Sciatic nerve (tissue), 2 donors: ENCODE data around the gene SYNPO2. TPM values are rescaled to one million over a fixed set of nuclear protein-coding genes. Genes with fewer than 3 reads are reported as not detected.

Experiments
- ATAC-seq: fragments of 200-7000 bp; cut with Tn5 transposase; one replicate; pipeline ENCODE4 v1.9.1; 2020; ENCODE audit warnings: mild to moderate bottlenecking, moderate library complexity
- DNase-seq: peaks from one replicate; pipeline ENCODE4 v3.0.0-alpha.2; 2020; ENCODE audit warnings: low spot score
- intact Hi-C: fragments of 100-400 bp; cut with DNase I; formaldehyde crosslinking; loops from one replicate; pipeline ENCODE4 v1.14.2; 2022
- total RNA-seq: library from RNA; stranded (reverse); fragmentation: NEBNext Ultra II Directional; extraction: Animal tissue kit (Norgen Biotek cat#: 25700); gene quantifications from one replicate; pipeline ENCODE4 v1.2.1, GENCODE V29; 2021
- donor health status: DM: no; HTN: no; CAD: no.
- donor health status: DM: no; HTN: no; CAD: no.

Gene SYNPO2
- total RNA-seq = 113 TPM

DNA sequence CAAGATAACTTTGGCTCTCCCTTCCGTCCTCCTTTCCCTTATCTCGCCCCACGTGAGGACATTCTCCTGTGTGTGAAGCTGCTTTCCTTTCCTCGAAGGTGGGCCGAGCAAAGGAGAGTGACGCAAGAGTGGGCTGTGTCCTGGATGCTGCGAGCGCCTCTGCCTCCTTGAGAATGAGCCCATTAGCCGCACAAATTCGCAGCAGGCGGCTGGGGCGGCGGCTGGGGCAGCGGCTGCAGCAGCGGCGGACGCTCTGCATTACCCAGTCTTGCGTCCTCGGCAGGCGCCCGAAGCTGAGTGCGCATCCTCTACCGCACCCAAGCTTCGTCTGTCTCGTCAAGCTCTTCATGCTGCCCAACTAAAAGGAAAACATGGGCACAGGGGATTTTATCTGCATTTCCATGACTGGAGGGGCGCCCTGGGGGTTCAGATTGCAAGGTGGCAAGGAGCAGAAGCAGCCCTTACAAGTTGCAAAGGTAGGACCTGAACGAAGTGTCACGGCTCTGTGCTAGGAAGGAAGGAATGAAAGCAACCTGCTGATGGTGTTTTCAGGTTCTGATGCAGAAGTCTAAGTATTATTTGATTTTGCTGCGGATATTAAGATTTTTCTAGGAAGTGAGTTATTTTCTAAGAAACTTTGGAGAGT lies at the start of gene SYNPO2:
SYNPO2 (plus strand) TSS at position 189 of the 646 bp plus-strand sequence; CDS start at position 372, 183 bp downstream.
- peak; percentile 88 for DNase-seq
- peak; percentile 97 for ATAC-seq
- intact Hi-C loops = loop anchor here (5.0 to 10.0 kb wide), 2 partner anchors 114 to 404 kb away; no protein-coding TSS in a partner anchor

DNA sequence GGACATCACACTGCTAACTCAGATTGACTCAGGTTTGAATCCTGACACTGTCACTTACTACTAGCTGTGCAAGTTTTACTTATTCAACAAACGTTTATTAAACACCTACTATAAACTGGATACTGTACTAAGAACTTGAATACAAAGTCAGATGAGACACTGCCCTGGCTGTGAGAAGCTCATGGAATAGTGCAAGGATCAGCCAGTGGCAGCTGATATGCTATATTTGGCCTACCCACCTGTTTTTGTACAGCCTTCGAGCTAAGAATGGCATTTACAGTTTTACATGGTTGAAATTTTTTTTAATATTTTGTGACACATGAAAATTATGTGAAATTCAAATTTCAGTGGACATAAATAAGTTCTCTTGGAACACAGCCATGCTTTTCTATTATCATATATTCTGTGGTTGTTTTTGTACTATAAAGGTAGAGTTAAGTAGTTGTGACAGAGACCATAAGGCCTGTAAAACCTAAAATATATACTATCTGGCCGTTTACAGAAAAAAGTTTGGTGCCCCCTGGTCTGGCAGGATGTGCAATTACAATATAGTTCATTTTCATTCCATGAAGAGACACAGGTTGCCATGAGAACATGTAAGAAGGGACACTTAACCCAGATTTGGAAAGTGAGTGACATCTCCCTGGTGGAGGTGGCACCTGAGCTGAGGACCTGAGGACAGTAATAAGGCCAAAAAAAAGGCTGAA lies 49.3 kb upstream of the SYNPO2 start:
- ATAC-seq (no peak), DNase-seq (no peak)
- intact Hi-C loops = no loop called here

GRCh38 chr4:118842055-118842454 lies 46.6 kb upstream of the SYNPO2 start:
- no peak for DNase-seq
- intact Hi-C loops = no loop called here
- ATAC-seq = no peak

DNA sequence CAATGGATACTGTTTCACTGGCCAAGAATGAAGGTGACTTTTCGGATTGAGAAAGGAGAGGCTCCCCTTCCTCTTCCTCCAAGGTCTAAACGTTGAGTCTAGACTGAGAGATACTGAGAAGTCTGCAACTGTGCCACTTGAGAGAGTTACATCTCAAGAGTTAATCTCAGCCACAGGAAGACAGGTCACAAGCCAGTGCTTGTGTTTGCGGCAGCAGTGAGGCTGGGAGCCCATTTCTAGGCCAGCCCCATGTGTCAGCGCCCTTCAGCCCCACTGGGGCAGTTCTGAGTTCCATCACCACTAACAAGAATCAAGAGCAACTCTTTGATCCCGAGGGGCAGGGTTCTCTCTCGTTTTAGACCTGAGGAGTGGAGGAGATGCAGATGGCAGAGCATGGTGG lies 45.4 kb upstream of the SYNPO2 start:
- intact Hi-C loops = no loop called here
- no peak for ATAC-seq
- DNase-seq = no peak

GRCh38 chr4:118845552-118846050 lies 43.1 kb upstream of the SYNPO2 start:
- intact Hi-C loops = no loop called here
- no peak for DNase-seq
- ATAC-seq = no peak

DNA sequence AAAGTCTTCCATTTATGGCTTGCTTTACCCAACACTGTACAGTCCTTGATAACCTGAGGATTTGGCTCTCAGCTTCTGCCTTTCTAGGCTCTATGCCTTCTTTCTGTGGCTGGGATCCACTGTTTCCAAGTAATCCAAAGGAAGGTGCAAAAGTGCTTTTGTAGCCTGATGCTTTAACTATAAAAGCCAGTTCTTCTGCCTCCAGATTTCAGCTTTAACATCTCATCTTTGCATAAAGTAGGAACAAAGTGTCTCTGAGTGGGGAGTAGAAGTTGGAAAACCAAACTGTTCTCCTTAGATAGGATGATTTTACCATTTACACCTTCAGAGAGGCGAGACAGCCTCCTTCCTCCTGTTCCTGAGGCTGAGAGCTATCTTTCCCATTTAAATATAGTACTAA lies 41.7 kb upstream of the SYNPO2 start:
- DNase-seq = no peak

GRCh38 chr4:118848242-118848641 lies 40.4 kb upstream of the SYNPO2 start:
- ATAC-seq (no peak), DNase-seq (no peak)
- intact Hi-C loops = no loop called here

More for the DNA sequence above, 41.7 kb upstream of the SYNPO2 start:
- no peak for ATAC-seq
- intact Hi-C loops = no loop called here

DNA sequence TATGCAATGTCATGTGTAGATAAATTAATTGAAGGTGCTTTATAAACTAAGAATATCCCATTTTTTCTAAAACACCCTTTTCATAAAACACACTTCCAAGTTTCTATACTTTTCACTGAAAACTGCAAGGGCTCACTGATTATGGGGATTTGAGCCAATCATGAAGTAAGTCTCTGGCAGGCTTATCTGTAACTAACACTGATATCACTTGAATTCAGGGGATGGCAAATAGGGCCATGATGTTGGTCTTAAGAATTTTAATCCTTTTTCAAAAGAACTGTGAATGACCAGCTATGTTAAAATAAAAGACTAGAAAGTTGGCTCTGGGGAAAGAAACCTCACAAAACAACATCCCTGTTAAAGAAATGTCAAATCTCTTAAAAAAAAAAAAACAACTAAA lies 39.8 kb upstream of the SYNPO2 start:
- DNase-seq (no peak), ATAC-seq (no peak)
- intact Hi-C loops = no loop called here

DNA sequence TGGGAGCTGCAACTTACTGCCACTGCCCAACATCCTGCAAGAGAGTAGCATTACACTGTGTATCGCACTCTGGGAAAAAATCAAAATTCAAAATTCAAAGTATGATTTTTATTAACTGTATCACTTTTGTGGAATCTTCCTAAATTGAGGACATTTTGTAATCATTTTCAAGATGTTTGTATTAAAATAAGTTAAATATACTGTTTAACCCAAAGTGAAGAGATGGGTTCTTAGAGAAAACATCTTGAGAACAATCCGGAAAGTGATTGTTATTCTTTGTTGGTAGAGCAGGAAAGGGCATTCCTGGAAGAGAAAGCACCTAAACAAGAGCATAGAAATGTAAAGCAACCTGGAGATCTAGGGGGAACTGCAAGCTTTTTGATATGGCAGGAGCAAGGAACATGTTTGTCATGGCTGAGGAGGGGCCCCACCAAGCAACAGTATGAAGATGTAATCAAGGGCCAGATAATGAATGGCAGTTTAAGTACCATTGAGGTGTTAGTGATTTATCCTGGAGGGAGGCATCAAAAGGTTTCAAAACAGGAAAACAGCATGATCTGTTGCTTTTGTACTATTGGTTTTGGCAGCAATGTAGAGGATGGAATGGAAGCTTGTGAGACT lies 38.7 kb upstream of the SYNPO2 start:
- DNase-seq = no peak
- intact Hi-C loops = no loop called here
- ATAC-seq = no peak

DNA sequence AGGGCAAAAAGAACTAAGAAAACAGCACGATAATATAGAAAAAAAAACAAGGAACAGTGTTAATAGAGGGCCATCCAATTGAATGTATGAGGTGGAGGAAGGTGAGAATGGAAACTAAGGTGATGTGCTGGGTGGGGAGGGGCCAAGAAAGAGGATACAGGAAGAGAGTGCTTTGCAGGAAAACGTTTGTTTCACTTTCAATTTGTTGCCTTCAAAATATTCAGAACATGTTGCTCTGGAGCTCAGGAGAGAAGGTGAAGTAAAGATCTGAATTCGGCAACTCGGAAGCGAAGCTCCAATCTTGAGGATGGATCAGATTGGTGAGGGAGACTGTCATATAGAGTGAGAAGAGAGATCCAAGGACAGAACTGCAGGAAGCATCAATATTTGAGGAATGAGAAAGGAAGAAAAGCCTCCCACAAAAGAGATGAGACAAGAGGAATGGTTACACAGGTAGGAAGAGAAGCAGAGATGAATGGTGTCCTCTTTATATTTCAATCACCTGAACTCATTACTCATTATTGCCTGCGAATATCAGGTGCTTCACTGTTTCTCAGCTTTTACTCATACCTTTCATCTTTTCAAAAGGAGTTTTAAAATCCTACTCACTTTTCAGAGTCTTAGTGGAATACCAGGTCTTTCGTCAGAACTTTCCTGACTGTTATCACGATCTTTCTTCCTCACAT lies 38.0 kb upstream of the SYNPO2 start:
- DNase-seq (no peak), ATAC-seq (peak; percentile 62)
- intact Hi-C loops = no loop called here

GRCh38 chr4:118857760-118858159 lies 30.9 kb upstream of the SYNPO2 start:
- intact Hi-C loops = no loop called here
- ATAC-seq = no peak
- no peak for DNase-seq

DNA sequence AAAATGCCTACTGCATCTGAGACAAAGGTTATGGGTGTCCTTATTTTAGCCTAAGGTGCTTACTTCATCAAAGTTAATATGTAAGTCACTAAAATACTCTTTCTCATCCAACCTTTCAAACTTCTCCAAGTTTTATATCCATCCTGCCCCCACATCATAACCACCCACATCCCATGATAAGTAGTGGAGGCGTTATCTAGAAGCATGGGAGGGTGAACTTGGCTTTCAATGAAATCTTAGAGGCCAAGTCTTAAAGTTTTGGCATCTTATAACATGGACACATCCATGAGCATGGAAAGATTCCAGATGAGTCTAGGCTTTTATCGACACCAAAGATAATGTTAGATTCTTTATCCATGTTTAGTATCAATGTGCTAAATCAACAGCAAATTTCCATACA lies 29.9 kb upstream of the SYNPO2 start:
- ATAC-seq = no peak
- intact Hi-C loops = no loop called here
- DNase-seq = no peak

GRCh38 chr4:118865091-118865708 lies 23.5 kb upstream of the SYNPO2 start:
- intact Hi-C loops = no loop called here
- DNase-seq (no peak), ATAC-seq (peak; percentile 71)

DNA sequence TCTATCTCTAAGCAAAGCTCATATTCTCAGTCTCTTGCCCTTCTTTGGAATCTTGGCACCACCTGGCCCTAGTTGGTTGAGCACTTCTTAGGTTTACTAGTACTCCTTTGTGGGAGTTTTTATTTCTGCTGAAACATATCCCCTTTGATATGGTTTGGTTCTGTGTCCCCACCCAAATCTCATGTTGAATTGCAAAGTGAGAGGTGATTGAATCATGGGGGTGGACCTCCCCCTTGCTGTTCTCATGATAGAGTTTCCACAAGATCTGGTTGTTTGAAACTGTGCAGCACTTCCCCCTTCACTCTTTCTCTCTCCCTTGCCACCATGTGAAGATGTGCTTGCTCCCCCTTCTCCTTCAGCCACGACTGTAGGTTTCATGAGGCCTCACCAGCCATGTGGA lies 22.2 kb upstream of the SYNPO2 start:
- intact Hi-C loops = no loop called here
- no peak for DNase-seq
- no peak for ATAC-seq

- ATAC-seq = peak; percentile 69
- no peak for DNase-seq
- intact Hi-C loops = no loop called here
Observed at GRCh38 chr4:118867311-118868067, 21.2 kb upstream of the SYNPO2 start.

DNA sequence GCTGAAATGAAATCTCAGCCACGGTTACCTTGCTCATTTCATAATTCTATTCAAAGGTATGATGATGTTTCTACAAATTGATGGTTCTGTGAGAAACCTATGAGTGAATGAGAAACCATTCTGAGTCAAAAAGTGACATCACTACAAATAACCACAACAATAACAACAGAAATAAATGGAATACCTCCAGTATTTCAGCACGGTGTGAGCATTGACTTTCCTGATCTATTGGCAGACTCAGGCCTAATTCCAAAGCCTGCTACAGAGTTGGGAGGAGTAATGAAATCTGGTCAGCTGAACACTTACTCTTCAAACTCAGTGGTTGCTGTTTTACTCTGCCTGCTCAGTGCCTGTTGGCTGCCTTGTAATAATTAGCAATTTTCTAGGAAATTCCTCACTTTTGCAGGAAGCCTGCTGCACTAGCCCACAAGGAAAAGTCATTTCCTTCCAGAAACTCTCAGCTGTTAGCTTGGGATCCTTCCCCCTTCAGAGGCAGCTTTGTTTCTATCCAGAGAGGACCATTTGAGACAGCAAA lies 18.8 kb upstream of the SYNPO2 start:
- intact Hi-C loops = no loop called here
- ATAC-seq (peak; percentile 61), DNase-seq (no peak)

- intact Hi-C loops = no loop called here
- ATAC-seq = no peak
- DNase-seq = no peak
Observed at GRCh38 chr4:118872181-118872580, 16.5 kb upstream of the SYNPO2 start.

- DNase-seq = no peak
Observed at GRCh38 chr4:118877797-118878196, 10.9 kb upstream of the SYNPO2 start.

More at GRCh38 chr4:118877797-118878196, 10.9 kb upstream of the SYNPO2 start:
- no peak for ATAC-seq
- intact Hi-C loops = no loop called here
